Esophagus (tissue), 2 donors: ENCODE data around the gene IL25. TPM values are rescaled to one million over a fixed set of nuclear protein-coding genes. Genes with fewer than 3 reads are reported as not detected.
"Not testable (repeated sequence)": the region's sequence is repeated elsewhere in the genome, so short reads cannot be mapped to it uniquely, and the experiment has no call there.

Experiments
- H3K27ac ChIP-seq, 2 donors: one replicate each; pipeline ENCODE4 v1.5.1; 2013; ENCODE audit warnings: low read depth in 2 of 2, mild to moderate bottlenecking in 2 of 2, inconsistent platforms in 1 of 2, low read length in 1 of 2, moderate library complexity in 1 of 2
- H3K27me3 ChIP-seq, 2 donors: one replicate each; pipeline ENCODE4 v1.6.1; 2013; ENCODE audit warnings: low read length in 2 of 2, control low read depth in 1 of 2, mild to moderate bottlenecking in 1 of 2; ENCODE audit not compliant: insufficient read depth in 2 of 2, control insufficient read depth in 1 of 2
- H3K36me3 ChIP-seq, 2 donors: one replicate each; pipeline ENCODE4 v1.6.1; 2013; ENCODE audit warnings: low read length in 1 of 2; ENCODE audit not compliant: control insufficient read depth in 2 of 2, insufficient read depth in 2 of 2
- H3K4me1 ChIP-seq, 2 donors: one replicate each; pipeline ENCODE4 v1.6.1; 2013; ENCODE audit warnings: low read length in 1 of 2; ENCODE audit not compliant: control insufficient read depth in 2 of 2, insufficient read depth in 2 of 2
- H3K4me3 ChIP-seq, 2 donors: one replicate each; pipeline ENCODE4 v1.5.1; 2013; ENCODE audit warnings: low read length in 2 of 2, mild to moderate bottlenecking in 2 of 2, low read depth in 1 of 2, moderate library complexity in 1 of 2
- H3K9me3 ChIP-seq, 2 donors: one replicate each; pipeline ENCODE4 v1.6.1; 2013; ENCODE audit warnings: mild to moderate bottlenecking in 2 of 2, low read depth in 1 of 2, low read length in 1 of 2, moderate library complexity in 1 of 2; ENCODE audit not compliant: control insufficient read depth in 2 of 2, insufficient read depth in 1 of 2
- WGBS, 2 donors: extraction: QIAGEN DNeasy Blood & Tissue Kit; methylation state at CpG; one replicate each; pipeline ENCODE4 v1.1.7; 2013; 5-methylcytosine and 5-hydroxymethylcytosine counted together
- polyA plus RNA-seq, 2 donors: library from polyadenylated mRNA; stranded (reverse); fragments of 200-250 nt; gene quantifications; one replicate each; pipeline ENCODE4 v1.2.3, GENCODE V29; 2013
- donor health status: healthy with polysubstance abuse.
- donor health status: Bipolar disorder and iron deficiency.

Gene IL25
- polyA plus RNA-seq, 2 donors = not detected

DNA sequence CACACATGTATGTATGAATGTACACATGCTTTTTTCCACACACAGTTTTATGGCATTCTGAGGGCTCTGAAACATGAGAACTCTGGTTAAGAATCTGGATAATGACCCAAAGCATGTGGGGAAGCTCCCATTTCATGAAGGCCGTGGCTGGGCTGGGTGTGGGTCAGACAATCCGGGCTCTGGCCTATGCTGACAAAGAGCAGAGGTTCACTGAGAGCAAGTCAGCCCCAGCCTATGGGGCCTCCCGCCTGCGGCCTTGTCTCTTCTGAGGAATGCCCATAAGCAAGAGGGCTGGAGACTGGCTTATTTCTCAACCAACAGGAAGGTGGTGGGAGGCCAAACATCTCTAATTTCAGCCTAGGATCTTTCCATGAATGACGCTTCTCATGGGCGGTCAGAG, 27.0 kb downstream of the IL25 start:
- 85 to 89% methylated on average over 6 of the region's 6 CpGs for WGBS, 2 donors
- H3K36me3 ChIP-seq = no peaks in the 10 kb centered on the region
- no peak overlapping the region for H3K4me3 ChIP-seq
- H3K27me3 ChIP-seq = no peaks in the 10 kb centered on the region
- H3K9me3 ChIP-seq = no peaks in the 10 kb centered on the region
- no peaks in the 10 kb centered on the region for H3K4me1 ChIP-seq
- no peak overlapping the region for H3K27ac ChIP-seq

DNA sequence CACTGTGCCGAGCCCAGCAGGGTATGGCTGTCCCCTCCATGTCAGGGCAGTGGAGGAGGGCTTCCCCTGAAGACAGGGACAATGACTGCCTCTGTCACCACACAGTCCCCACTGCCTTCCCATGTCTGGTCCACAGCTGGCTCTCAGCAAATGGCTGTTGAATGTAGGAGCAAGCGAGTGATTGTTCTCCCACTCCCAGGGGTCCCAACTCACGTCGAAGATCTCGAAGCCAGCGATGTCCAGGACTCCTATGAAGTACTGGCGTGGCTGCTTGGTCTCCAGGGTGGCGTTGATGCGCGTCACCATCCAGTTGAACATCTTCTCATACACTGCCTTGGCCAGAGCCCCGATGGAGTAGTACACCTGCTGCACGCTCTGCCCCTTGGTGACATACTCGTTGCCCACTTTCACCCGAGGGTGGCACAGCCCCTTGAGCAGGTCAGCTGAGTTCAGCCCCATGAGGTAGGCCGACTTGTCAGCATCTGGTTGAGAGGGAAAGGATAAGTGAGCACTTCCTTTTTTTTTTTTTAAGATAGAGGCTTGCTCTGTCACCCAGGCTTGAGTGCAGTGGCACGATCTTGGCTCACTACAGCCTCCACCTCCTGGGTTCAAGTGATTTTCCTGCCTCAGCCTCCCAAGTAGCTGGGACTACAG, 28.0 kb downstream of the IL25 start:
- H3K27me3 ChIP-seq, H3K4me1 ChIP-seq, H3K9me3 ChIP-seq, H3K4me3 ChIP-seq, H3K27ac ChIP-seq, H3K36me3 ChIP-seq: not testable (repeated sequence)
- WGBS, 2 donors = 88 to 89% methylated on average over 16 of the region's 16 CpGs

DNA sequence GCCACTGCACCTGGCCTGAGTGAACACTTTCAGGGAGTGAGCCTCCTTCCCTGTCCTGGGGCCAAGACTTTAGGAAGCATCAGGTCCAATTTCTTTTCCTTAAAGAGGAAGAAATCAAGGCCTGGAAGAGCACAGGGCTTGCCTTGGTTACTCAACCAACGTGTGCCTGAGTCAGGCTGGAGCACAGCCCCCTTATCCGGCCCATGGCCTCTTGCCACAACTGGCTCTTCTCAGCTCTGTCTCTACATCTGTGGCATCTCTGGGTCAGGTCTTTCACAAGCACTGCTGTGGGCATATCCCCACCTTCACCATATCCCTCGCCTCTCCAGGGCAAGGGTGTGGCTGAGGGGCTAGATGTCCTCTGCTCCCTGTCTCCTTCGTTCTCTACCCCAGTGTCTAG, 28.7 kb downstream of the IL25 start:
- Histone ChIP-seq H3K27ac (no peak overlapping the region), H3K27me3 (no peaks in the 10 kb centered on the region), H3K4me1 (no peaks in the 10 kb centered on the region), H3K4me3 (no peak overlapping the region), H3K36me3 (no peaks in the 10 kb centered on the region), H3K9me3 (no peaks in the 10 kb centered on the region)
- WGBS, 2 donors = 71 to 73% methylated on average over 4 of the region's 4 CpGs

DNA sequence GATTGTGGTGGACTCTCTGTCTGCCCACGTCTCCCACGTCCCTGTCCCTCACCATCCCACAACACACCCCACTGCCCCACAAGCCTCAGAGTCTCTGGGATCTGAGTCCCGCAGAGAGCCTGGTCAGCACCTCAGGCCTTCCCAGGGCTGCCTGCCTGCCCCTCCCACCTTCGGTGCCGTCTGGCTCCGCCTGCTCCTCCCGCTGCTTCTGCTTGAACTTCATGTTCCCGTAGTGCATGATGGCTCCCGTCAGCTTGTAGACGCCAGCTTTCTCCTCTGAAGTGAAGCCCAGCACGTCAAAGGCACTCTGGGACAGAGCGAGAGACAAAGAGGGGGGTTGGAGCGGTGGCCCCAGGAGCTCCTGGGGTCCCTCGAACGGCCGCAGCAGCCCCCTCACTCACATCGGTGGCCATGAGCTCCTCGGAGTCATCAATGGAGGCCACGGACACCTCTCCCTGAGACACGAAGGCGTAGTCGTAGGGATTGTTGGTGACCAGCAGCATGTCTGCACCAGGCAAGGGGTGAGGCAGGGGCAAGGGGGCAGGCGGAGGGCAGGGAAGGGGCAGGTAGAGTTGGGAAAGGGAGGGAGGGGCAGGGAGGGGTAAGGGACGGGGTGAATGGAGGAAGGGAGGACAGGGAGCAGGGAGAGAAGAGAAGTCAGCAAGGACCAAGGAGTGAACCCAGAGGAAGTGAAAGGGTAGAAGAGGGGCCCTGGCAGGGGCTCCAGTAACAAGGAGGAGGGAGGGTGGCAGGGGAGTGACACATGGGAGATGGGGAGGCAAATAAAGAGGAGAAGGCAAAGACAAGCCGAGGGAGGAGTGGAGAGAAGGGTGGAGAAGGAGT, 29.9 kb downstream of the IL25 start:
- Histone ChIP-seq H3K4me3 (no peak overlapping the region), H3K9me3 (no peaks in the 10 kb centered on the region), H3K27me3 (no peaks in the 10 kb centered on the region), H3K27ac (no peak overlapping the region), H3K4me1 (no peaks in the 10 kb centered on the region), H3K36me3 (no peaks in the 10 kb centered on the region)
- 62 to 67% methylated on average over 25 of the region's 25 CpGs for WGBS, 2 donors

DNA sequence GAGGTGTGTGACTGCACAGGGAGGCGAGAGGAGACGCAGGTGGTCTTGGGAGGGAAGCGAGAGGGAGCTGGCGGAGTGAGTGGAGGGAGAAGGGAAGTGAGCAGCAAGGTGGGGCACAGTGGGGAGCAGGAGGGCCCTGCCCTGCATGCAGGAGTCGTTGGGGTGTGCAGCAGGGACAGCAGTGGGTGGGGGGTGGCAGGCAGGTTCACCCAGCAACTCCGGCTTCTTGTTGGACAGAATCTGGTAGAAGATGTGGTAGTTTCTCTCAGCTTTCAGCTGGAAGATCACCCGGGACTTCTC, 30.5 kb downstream of the IL25 start:
- no peak overlapping the region for H3K4me3 ChIP-seq
- no peak overlapping the region for H3K27ac ChIP-seq
- H3K9me3 ChIP-seq = no peaks in the 10 kb centered on the region
- 59 to 68% methylated on average over 7 of the region's 7 CpGs for WGBS, 2 donors
- no peaks in the 10 kb centered on the region for H3K4me1 ChIP-seq
- no peaks in the 10 kb centered on the region for H3K36me3 ChIP-seq
- H3K27me3 ChIP-seq = no peaks in the 10 kb centered on the region

DNA sequence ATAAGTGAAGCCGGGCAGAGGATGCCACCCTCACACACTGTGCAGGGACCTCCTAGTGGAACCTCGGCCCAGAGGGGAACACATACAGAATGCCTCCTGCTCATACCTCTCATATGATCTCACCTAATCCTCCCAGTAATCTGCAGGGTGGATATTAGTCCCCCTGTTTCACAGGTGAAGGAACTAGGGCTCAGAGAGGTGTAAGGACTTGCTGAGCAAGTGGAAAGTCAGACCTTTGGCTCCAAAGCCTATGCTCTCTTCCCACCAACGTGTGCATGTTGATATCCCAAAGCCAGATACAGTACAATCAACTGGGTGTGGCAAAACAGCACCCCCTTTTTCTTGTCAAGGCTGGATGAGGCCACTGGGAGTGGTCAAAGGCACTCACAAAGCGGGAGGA, 31.3 kb downstream of the IL25 start:
- Histone ChIP-seq H3K9me3 (no peaks in the 10 kb centered on the region), H3K36me3 (no peaks in the 10 kb centered on the region), H3K4me3 (no peak overlapping the region), H3K4me1 (no peaks in the 10 kb centered on the region), H3K27ac (no peak overlapping the region), H3K27me3 (no peaks in the 10 kb centered on the region)
- whole genome bisulfite sequencing, 2 donors = 61 to 64% methylated on average over 4 of the region's 4 CpGs

DNA sequence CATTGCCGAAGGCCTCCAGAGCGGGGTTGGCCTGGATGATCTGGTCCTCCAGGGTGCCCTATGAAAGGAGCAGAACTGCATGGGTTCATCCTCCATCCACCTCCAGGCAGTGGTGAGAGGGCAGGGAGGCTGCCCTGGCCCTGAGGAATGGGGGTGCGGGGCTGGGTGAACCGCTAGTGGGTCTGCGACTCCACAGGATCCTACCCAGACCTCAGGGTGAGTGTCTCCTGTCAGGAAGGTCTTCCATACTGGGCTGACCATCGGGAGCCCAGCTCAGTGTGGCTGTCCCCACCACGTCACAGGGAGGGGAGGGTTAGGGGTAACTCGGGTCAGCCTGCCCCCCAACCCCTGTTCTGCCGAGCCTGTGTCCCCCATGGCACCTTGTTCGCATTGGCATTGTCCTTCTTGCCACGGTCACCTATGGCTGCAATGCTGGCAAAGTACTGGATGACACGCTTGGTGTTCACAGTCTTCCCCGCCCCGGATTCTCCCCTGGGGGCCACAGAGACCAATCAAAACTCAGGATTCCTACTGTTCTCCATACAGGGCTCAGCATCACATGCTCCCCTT, 31.8 kb downstream of the IL25 start:
- 86 to 88% methylated on average over 14 of the region's 14 CpGs for WGBS, 2 donors
- H3K27ac ChIP-seq = no peak overlapping the region
- H3K27me3 ChIP-seq = no peaks in the 10 kb centered on the region

DNA sequence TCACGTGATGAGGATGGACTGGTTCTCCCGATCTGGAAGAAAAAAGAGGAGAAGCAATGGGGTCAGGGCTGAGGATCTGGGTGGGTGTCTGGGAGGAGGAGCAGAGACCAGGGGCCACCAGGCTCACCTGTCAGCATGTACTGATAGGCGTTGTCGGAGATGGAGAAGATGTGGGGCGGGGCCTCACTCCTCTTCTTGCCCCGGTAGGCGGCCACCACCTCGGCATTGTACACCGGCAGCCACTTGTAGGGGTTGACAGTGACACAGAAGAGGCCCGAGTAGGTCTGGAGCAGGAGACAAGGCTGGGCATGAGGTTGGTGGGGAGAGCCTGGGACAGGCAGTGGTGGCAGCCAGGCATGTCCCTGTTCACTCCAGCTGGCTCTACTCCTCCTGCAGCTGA, 32.5 kb downstream of the IL25 start:
- Histone ChIP-seq H3K27ac (no peak overlapping the region), H3K27me3 (no peaks in the 10 kb centered on the region), H3K9me3 (no peaks in the 10 kb centered on the region), H3K4me1 (no peaks in the 10 kb centered on the region), H3K36me3 (no peaks in the 10 kb centered on the region), H3K4me3 (no peak overlapping the region)
- WGBS, 2 donors = 77 to 78% methylated on average over 10 of the region's 10 CpGs

More for the DNA sequence above, 31.8 kb downstream of the IL25 start:
- H3K36me3 ChIP-seq = no peaks in the 10 kb centered on the region
- no peak overlapping the region for H3K4me3 ChIP-seq
- H3K9me3 ChIP-seq = no peaks in the 10 kb centered on the region
- no peaks in the 10 kb centered on the region for H3K4me1 ChIP-seq

DNA sequence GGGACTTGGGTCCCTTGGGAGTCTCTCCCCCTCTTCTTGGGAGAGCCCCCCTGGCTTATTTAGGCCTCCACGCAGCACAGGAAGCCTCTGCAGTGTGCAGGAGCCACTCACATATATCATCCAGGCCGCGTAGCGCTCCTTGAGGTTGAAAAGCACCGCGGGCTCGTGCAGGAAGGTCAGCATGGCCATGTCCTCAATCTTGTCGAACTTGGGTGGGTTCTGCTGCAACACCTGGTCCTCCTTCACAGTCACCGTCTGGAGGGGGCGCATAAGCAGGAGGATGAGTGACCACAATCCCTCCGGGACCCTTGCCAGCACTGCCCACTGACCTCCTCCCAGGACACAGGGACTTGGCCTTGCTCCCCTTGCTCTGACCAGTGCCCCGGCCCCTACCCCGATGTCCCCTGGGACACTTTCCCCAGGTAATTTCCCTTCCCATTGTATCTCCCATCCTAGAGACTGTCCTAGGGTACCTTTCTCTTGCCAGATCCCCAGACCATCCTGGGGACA, 33.0 kb downstream of the IL25 start:
- no peaks in the 10 kb centered on the region for H3K9me3 ChIP-seq
- no peaks in the 10 kb centered on the region for H3K27me3 ChIP-seq
- 87% methylated on average over 13 of the region's 13 CpGs for WGBS, 2 donors
- H3K4me1 ChIP-seq = no peaks in the 10 kb centered on the region
- H3K27ac ChIP-seq = no peak overlapping the region
- H3K36me3 ChIP-seq = no peaks in the 10 kb centered on the region
- no peak overlapping the region for H3K4me3 ChIP-seq
